HCT116 (cell line): ENCODE measurements around the gene PCDHB16.
"Not testable (repeated sequence)": the region's sequence is repeated elsewhere in the genome, so short reads cannot be mapped to it uniquely, and the experiment has no call there.

Experiments
- ATF3 ChIP-seq: IDR thresholded peaks from 2 replicates; pipeline ENCODE4 v1.6.1; 2012
- CTCF ChIP-seq, 3 experiments: fragments of 200-600 bp in 1 of 3; sonication (generic) in 1 of 3; IDR thresholded peaks in 2 of 3; conservative IDR thresholded peaks in 1 of 3; 2 replicates each; pipeline ENCODE4 v1.5.1; 2012 to 2017; ENCODE audit warnings: low read depth in 2 of 3, low read length in 2 of 3, antibody characterized with exemption in 1 of 3, borderline replicate concordance in 1 of 3, control low read depth in 1 of 3, mild to moderate bottlenecking in 1 of 3, mixed read lengths in 1 of 3, mixed run types in 1 of 3, moderate library complexity in 1 of 3; ENCODE audit not compliant: insufficient read depth in 1 of 3
- FOSL1 ChIP-seq: IDR thresholded peaks from 2 replicates; pipeline ENCODE4 v1.6.1; 2012; ENCODE audit warnings: low read depth
- POLR2A ChIP-seq: IDR thresholded peaks from 2 replicates; pipeline ENCODE4 v1.7.0; 2011; ENCODE audit warnings: borderline replicate concordance; ENCODE audit not compliant: insufficient read depth, insufficient read length; ENCODE audit errors: extremely low read depth

GRCh38 chr5:141225421-141225820 lies 43.2 kb downstream of the PCDHB16 start:
- TF ChIP-seq CTCF (IDR thresholded peaks at IDR 0.05 in 2 of 3, conservative IDR thresholded peaks at IDR 0.05 in 1 of 3; ENCODE audit: borderline replicate concordance in 1 of 3, insufficient read depth in 1 of 3, low read depth in 2 of 3, low read length in 2 of 3); ATF3; FOSL1; POLR2A: not testable (repeated sequence)
